Astrocyte of the cerebellum (primary cell): ENCODE data around the gene NFIA.

Experiments
- DNase-seq: peaks from one replicate; pipeline ENCODE4 v3.0.0-alpha.2; 2011; ENCODE audit warnings: low read depth
- H3K4me3 ChIP-seq: 2 replicates; pipeline ENCODE4 v1.5.1; 2011; ENCODE audit warnings: mild to moderate bottlenecking, low read depth, low read length, moderate library complexity
- in situ Hi-C: cut with HindIII; loops from 2 replicates; pipeline ENCODE4 v1.10.0; 2017; ENCODE audit warnings: low sequenced_read_pairs
- TF ChIP-seq, protein P1 (sequence below): IDR thresholded peaks from 2 replicates; pipeline ENCODE4 v1.5.1; 2012; ENCODE audit warnings: low read length, low read depth, moderate library complexity, mild to moderate bottlenecking; ENCODE audit errors: missing control alignments

The NFIA gene

DNA sequence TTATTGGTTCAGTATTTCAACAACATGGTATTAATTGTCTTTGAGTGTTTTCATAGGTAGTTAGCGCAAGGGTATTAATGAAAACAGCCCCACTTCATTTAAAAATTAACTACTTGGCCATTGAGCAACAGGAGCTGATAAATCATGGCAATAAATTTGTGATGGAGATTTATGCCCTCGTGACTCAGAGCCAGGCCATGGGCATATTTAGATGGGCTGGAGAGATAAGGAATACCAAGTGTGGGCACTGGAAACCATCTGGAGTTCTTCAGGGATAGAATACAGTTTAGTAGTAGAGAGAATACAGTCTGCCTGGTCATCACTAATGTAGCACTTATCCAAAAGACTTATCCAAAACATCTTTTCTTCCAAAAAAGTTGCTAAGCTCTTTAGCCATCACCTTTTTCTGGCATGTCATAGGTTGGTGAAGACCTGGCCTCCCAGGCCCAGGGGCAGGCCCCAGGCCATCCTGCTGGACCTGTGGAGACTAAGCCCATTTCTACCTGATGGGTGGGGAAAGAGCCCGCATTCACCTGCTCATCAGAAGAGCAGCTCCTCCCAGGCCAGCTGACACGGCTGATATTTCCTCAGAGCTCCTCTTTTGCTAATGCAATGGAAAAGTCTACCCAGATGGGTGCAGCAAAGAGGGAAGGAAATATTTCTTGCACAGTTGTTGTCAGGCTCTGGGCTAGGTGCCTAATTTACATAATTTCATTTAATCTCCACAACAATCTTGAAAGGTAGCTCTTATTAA is 404.6 kb downstream of the NFIA start:
- TF ChIP-seq, protein P1, sequence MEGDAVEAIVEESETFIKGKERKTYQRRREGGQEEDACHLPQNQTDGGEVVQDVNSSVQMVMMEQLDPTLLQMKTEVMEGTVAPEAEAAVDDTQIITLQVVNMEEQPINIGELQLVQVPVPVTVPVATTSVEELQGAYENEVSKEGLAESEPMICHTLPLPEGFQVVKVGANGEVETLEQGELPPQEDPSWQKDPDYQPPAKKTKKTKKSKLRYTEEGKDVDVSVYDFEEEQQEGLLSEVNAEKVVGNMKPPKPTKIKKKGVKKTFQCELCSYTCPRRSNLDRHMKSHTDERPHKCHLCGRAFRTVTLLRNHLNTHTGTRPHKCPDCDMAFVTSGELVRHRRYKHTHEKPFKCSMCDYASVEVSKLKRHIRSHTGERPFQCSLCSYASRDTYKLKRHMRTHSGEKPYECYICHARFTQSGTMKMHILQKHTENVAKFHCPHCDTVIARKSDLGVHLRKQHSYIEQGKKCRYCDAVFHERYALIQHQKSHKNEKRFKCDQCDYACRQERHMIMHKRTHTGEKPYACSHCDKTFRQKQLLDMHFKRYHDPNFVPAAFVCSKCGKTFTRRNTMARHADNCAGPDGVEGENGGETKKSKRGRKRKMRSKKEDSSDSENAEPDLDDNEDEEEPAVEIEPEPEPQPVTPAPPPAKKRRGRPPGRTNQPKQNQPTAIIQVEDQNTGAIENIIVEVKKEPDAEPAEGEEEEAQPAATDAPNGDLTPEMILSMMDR: no peak
- H3K4me3 ChIP-seq: no peak overlapping the region
- in situ Hi-C loops: no loop called here
- no peak for DNase-seq

GRCh38 chr1:61487801-61488200 is 405.4 kb downstream of the NFIA start:
- no peak overlapping the region for H3K4me3 ChIP-seq
- DNase-seq: no peak
- TF ChIP-seq, protein P1: no peak
- in situ Hi-C loops: no loop called here

DNA sequence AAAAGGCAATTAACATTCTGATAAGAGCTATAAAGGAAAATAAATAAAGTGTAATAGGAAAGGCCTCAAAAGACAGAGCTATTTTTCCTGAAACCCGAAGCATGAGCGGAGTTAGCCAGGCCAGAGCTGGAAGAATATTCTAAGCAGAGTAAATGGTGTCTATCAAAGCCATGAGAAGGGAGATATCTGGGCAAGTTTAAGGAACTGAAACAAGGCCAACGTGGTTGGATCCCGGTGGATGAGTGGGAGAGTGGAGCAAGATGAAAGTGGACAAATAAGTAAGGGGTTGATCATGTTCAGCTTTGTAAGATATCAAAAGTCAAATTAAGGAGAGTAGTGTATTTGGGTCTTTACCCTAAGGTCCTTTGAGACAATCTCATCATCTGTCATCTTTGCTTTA is 408.6 kb downstream of the NFIA start:
- TF ChIP-seq, protein P1: no peak
- no peak overlapping the region for H3K4me3 ChIP-seq
- no peak for DNase-seq
- in situ Hi-C loops: no loop called here

DNA sequence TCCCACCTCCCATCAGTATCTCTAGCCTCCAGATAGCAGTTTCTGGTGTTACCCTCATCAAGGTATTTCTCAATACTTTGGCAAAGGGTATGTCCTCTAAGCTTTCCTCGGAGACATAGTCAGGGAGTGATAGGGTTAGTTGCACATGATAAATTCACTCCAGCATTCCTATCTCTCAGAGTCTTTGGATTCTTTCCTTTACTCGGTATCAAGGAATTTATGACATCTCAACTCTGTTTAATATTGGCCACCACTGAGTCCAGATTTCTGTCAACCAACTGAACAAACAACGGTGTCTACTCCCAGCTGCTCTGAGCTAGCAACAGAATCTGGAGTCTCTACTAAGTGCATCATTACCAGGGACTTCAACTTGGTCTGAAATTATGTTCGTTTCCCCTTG is 409.1 kb downstream of the NFIA start:
- no peak for DNase-seq
- no peak overlapping the region for H3K4me3 ChIP-seq
- in situ Hi-C loops: no loop called here
- TF ChIP-seq, protein P1: no peak

DNA sequence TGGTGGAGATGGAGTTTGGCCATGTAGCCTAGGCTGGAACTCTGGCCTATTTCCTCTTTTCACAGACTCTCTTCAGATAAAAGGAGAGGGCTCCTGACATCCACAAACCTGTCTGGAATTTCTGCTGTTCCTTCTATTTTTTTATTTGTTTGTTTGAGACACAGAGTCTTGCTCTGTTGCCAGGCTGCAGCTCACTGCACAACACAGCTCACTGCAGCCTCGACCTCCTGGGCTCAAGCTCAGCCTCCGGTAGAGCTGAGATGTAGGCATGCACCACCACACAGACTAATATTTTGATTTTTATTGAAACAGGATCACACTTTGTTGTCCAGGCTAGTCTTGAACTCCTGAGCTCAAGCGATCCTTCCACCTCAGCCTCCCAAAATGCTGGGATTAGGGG is 411.6 kb downstream of the NFIA start:
- DNase-seq: no peak
- no peak overlapping the region for H3K4me3 ChIP-seq
- in situ Hi-C loops: no loop called here
- TF ChIP-seq, protein P1: no peak

DNA sequence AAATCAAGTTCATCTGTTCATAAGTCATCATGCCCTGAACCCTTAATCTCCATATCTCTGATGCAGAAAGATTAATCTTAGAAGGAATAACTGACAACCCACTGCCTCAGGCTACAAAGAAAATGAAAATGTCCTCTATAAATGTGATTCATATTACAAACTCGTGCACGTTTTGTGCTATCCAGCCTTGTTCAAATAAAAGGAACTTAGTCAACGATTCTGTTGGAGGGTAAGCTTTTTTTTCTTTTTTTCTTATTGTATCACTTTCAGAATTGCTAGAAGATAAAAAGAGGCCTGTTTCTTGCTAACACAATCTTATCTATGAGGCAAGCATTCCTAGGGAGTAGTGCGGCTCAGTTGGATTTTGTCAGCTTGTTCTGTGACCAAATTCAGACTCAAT is 414.1 kb downstream of the NFIA start:
- TF ChIP-seq, protein P1: no peak
- DNase-seq: no peak
- in situ Hi-C loops: no loop called here
- H3K4me3 ChIP-seq: no peak overlapping the region
